Mucosa of descending colon (tissue), 3 donors: ENCODE measurements around the gene PFDN4. TPM values are rescaled to one million over a fixed set of nuclear protein-coding genes. Genes with fewer than 3 reads are reported as not detected.
"Not testable (repeated sequence)": the region's sequence is repeated elsewhere in the genome, so short reads cannot be mapped to it uniquely, and the experiment has no call there.

ENCODE experiments used
- ATAC-seq: fragments of 200-7000 bp; cut with Tn5 transposase; one replicate; pipeline ENCODE4 v1.9.1; 2020; ENCODE audit warnings: mild to moderate bottlenecking, moderate library complexity
- DNase-seq, 3 donors: peaks; one replicate each; pipeline ENCODE4 v3.0.0-alpha.2; 2020
- H3K36me3 ChIP-seq: fragments of 200-600 bp; one replicate; pipeline ENCODE4 v1.8.0; 2021; ENCODE audit warnings: low read depth, mild to moderate bottlenecking
- H3K4me1 ChIP-seq: fragments of 200-600 bp; one replicate; pipeline ENCODE4 v1.8.0; 2021; ENCODE audit warnings: low read depth, mild to moderate bottlenecking
- H3K4me3 ChIP-seq: fragments of 200-600 bp; one replicate; pipeline ENCODE4 v1.8.0; 2021; ENCODE audit warnings: mild to moderate bottlenecking
- H3K9me3 ChIP-seq: fragments of 200-600 bp; one replicate; pipeline ENCODE4 v1.8.0; 2021; ENCODE audit warnings: mild to moderate bottlenecking
- CTCF ChIP-seq: fragments of 200-600 bp; IDR thresholded peaks from one replicate; pipeline ENCODE4 v1.8.0; 2022; ENCODE audit warnings: antibody characterized with exemption, mild to moderate bottlenecking
- intact Hi-C, 2 donors: fragments of 100-400 bp; cut with DNase I in 1 of 2; cut with micrococcal nuclease in 1 of 2; formaldehyde crosslinking; loops; one replicate each; pipeline versions ENCODE4 v1.11.0 to v1.11.1; 2022; cut with DNase I, micrococcal nuclease
- total RNA-seq, 3 donors: library from RNA; stranded (reverse); fragmentation: NEBNext Ultra II Directional in 2 of 3; extraction: Animal tissue kit (Norgen Biotek cat#: 25700) in 2 of 3; gene quantifications; one replicate each; pipeline versions ENCODE4 v1.2.1 to v1.2.4, GENCODE V29; 2021 to 2023
- donor health status: DM: no; HTN: no; CAD: no; lungs with moderate emphysema.
- donor health status: DM: no; HTN: no; CAD: no.
- donor health status: DM: no; HTN: yes; CAD: no.

PFDN4 gene
- total RNA-seq, 3 donors from 2014 or later: 11.1 to 23.4 (median 22.0) TPM

GRCh38 chr20:54231036-54231435 is 23.1 kb downstream of the PFDN4 start:
- Histone ChIP-seq H3K9me3 (no peaks in the 10 kb centered on the region), H3K4me3 (no peak overlapping the region), H3K36me3 (no peaks in the 10 kb centered on the region), H3K4me1 (no peaks in the 10 kb centered on the region)
- intact Hi-C loops: no loop called here
- ATAC-seq (no peak), DNase-seq (no peak)
- no peak for TF ChIP-seq CTCF

- H3K4me3 ChIP-seq: no peak overlapping the region
- intact Hi-C loops: no loop called here
- no peak for DNase-seq
Measured at GRCh38 chr20:54234991-54235390, 27.1 kb downstream of the PFDN4 start.

GRCh38 chr20:54237116-54237943 is 29.4 kb downstream of the PFDN4 start:
- no peak for TF ChIP-seq CTCF
- intact Hi-C loops: no loop called here
- ATAC-seq (no peak), DNase-seq (no peak)
- Histone ChIP-seq H3K4me1 (no peaks in the 10 kb centered on the region), H3K9me3 (no peaks in the 10 kb centered on the region), H3K36me3 (no peaks in the 10 kb centered on the region), H3K4me3 (no peak overlapping the region)

More at GRCh38 chr20:54234991-54235390, 27.1 kb downstream of the PFDN4 start:
- Histone ChIP-seq H3K4me1 (no peaks in the 10 kb centered on the region), H3K9me3 (no peaks in the 10 kb centered on the region), H3K36me3 (no peaks in the 10 kb centered on the region)
- no peak for ATAC-seq
- TF ChIP-seq CTCF: no peak

- intact Hi-C loops: no loop called here
- Histone ChIP-seq H3K4me1 (no peaks in the 10 kb centered on the region), H3K4me3 (no peak overlapping the region), H3K9me3 (no peaks in the 10 kb centered on the region), H3K36me3 (no peaks in the 10 kb centered on the region)
- ATAC-seq (no peak), DNase-seq (no peak)
- no peak for TF ChIP-seq CTCF
Measured at GRCh38 chr20:54244113-54244512, 36.2 kb downstream of the PFDN4 start.

GRCh38 chr20:54248705-54249104 is 40.8 kb downstream of the PFDN4 start:
- H3K9me3 ChIP-seq, H3K36me3 ChIP-seq, H3K4me1 ChIP-seq, ATAC-seq, intact Hi-C loops, H3K4me3 ChIP-seq, DNase-seq: not testable (repeated sequence)

- TF ChIP-seq CTCF: no peak
- intact Hi-C loops: no loop called here
- H3K4me1 ChIP-seq: no peaks in the 10 kb centered on the region
- H3K4me3 ChIP-seq: no peak overlapping the region
- DNase-seq: no peak
- no peaks in the 10 kb centered on the region for H3K36me3 ChIP-seq
- ATAC-seq: no peak
- no peaks in the 10 kb centered on the region for H3K9me3 ChIP-seq
Measured at GRCh38 chr20:54250691-54251090, 42.8 kb downstream of the PFDN4 start.
